NCI-H2227 treated with DMSO at 0.1 percent for 48 hours (cell line): ENCODE measurements around the gene NEUROG1.

Experiments
- DNase-seq: peaks from one replicate; lab custom pipeline; 2025; lab: John Stamatoyannopoulos, UW

Gene NEUROG1

DNA sequence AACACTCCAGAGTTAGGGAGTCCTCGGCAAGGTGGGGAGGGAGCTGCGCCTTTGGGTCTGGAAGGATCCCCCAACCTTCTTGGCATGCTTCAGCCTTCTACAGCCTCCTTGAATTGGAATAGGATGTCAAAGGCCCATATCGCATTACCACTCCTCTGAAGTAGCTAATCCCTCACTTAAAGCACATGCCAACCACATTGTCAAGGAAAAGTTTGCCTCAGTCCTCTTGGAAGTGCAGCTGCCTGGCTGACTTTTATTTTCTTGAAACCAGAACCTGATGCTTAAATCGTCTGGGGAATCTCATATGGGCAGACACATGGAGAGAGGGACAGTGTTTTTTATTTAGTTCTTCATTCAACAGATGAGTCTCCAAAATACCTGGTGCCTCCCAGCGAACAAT, 28.6 kb upstream of the NEUROG1 start:
- no peak for DNase-seq

DNA sequence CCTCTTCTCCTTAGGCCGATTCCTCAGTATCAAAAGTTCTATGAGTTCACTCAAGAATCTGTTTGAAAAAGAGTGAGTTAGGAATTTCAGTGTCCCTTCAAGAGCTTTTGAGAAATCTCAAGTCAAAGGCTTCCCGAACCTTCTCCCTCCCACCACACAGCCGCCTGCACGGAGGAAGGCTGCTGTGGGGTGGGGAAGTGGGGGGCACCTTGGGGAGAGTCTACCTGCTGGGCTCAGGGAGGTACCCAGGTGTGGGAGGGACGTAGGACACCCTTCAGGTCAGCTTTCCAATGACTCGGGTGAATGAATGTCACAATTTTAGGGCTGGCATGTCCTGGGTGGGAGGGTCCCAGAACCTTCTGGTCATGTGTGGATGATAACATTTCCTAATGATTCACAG, 25.5 kb upstream of the NEUROG1 start:
- no peak for DNase-seq

DNA sequence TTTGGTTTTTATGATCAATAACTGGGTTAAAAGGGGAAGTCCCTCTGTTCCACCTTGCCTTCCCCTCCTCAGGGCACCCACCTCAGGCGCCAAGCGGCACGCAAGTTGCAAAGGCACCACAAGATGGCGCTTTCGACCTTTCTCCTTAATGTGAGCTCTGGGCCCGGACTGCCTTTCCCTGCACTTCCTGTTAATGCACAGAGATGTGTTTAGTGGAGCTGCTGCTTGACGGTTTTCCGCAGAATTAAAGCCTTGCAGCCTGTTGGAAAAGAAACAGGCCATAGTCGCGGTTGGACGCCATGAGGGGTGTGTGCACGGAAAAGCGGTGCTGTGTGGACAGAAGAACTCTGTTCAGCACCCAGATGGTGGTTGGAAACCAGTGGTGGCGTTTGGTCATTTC, 25.1 kb upstream of the NEUROG1 start:
- DNase-seq, result peak; percentile 57

DNA sequence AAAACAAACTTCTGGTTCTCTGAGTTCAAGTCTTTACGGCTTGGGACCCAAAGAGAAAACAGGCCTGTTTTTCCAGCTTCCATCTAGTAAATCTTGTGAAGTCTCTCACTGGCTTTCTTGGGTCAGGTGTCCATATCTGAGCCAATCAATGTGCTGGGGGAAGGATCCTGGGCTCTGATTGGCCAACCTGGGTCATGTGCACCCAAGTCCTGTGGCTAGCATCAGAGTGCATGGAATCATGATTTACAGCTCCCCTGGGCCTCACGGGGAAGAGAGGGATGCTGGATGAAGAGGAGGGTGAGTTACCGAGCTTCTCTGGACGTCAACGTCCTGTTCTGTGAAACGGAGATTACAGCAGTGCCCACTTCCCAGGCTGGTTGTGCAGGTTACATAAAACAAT, 23.6 kb upstream of the NEUROG1 start:
- DNase-seq, result no peak

DNA sequence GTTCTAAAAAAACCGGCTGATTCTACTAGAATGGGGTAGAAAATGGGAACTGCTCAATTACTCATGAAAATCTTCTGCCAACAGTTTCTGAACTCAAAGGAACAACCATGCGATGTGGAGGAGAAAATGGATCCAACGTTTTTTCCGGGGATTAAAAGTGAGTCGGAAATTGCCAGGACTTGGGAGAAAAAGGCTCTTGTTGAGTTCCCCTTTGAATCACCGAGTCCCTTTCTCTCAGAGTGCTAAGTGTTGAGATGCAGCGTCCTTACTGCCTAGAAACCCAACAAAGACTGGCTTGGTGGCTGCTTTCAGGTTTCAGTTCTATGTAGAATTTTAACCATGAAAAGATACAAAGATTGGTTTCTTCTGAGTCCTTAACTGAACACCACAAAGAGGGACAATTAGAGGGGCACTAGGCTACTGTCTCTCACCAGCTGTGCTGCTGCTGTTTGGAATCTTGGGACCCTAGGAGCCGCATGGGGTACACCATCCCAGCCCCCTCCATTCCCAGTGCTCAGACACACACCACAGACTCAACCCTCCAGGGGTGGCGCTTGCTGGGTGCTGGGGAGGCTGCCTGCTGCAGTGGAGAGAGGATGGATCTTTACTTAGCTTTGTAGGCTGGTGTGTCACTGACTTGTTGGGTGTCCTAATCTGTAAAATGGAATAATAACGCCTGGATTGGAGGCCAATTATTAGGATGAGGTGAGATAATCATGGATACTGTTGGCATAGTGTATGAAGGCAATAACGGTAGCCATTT, 21.5 kb upstream of the NEUROG1 start:
- no peak for DNase-seq

DNA sequence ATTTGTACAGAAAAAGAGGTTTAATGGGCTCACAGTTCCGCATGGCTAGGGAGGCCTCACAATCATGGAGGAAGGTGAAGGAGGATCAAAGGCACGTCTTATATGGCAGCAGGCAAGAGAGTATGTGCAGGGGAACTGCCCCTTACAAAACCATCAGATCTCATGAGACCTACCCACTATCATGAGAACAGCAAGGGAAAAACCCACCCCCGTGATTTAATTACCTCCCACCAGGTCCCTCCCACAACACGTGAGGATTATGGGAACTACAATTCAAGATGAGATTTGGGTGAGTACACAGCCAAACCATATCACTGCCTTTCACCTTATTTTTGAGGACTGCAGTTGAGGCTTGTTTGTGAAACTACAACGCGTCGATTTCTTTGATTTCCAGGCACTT, 20.9 kb upstream of the NEUROG1 start:
- DNase-seq, result no peak

DNA sequence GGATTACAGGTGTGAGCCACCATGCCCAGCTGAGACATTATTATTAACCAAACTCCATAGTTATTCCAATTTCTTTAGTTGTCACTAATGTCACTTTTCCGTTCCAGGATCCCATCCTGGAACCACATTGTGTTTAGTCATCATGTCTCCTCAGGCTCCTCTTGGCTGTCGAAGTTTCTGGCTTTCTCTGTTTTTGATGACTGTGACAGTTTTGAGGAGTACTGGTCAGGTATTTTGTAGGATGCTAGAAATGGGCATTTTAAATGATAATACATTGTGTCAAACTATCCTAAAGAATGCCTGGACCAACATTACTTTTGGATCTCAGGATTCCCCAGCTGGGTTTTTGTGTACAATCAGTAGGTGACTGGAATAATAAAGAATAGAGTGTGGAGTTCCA, 19.8 kb upstream of the NEUROG1 start:
- no peak for DNase-seq

DNA sequence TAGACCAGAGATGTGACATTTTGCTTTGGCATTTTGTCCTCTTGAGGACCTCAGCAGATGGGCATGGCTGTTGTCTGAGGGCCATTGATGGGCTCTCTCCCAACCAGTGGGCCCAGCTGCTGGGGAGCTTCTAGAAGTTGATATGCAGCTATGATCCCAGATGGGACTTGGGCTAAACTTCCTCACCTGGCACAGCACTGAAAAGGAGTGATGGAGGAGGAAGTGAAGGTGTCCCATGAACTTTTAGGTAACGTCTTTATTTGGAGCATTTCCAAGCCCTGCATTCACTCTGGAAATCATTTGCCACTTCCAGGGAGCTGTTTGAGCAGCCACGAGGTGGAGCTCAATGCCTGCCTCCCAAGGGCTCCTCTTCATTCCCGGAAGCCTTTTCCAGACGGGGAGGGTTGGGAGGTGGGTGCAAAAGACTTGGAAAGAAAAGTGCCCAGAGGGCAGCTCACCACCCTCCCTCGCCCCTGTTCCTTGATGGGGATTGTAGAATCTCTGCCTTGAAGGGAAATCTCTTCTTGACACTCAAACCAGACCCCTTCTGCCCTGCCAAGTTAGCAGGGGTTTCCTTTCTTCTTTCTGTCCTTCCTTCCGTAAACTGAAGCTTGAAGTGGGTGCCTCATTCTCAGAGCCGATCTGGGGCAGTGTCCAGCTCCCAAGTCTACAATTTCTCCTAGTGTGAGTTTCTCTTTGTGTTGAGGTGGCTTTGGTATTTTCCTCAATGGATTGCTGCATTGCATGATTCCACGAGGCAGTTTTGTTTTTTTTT, 18.1 kb upstream of the NEUROG1 start:
- DNase-seq, result peak; percentile 5

DNA sequence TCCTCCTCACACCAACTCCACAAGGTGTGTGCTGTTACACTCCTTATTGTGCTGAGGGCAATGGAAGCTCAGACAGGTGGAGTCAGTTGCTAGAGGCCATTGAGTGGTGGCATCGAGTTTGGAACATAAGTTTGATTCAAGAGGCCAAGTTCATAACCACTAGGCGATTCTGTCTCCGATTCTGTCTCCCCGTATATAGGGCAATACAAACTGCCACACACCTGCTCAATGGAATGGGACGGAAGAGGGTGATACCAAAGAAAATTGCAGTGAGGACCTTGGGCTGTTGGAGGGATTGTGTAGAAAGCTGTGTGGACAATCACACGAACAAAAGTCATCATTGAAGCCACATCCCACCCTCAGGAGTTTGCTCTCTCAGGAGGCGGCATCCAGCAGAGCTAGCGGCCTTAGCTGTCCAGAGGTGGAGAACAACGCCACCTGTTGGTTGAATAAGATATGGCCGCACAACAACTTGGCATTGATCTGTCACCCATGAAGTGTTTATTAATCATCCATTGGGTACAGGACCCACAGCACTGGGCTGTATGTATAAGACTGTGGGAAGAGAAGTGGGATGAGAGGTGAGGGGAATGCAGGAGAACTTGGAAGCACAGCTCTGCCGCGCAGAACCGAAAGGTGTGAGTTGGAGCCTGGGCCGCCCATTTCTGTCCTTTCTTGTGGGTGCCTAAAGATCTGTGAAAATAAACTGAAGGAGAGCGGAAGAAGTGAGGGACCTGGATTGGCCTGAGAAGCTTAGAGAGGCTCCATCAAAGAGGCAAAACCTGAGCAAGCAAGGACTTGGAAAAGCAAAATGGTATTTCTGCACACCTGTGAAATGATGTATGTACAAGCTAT, 16.1 kb upstream of the NEUROG1 start:
- peak; percentile 35 for DNase-seq

DNA sequence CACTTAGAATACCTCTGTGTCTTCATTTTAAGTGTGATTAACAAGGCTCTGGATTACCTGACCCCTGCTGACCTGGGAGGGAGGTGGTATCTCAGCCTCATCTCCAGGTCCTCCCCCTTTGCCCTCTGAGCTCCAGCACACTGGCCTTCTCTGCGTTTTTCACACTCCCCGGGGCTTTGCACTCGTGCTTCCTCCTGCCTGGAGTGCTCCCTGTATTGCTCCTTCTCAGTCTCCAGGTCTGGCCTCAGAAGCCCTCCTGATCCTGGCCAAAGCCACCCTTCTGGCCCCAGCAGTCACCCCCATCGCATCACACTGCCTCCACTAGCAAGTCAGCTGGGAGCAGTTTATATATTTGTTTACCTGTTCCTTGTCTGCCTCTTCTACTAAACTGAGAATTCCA, 13.6 kb upstream of the NEUROG1 start:
- DNase-seq, result no peak

DNA sequence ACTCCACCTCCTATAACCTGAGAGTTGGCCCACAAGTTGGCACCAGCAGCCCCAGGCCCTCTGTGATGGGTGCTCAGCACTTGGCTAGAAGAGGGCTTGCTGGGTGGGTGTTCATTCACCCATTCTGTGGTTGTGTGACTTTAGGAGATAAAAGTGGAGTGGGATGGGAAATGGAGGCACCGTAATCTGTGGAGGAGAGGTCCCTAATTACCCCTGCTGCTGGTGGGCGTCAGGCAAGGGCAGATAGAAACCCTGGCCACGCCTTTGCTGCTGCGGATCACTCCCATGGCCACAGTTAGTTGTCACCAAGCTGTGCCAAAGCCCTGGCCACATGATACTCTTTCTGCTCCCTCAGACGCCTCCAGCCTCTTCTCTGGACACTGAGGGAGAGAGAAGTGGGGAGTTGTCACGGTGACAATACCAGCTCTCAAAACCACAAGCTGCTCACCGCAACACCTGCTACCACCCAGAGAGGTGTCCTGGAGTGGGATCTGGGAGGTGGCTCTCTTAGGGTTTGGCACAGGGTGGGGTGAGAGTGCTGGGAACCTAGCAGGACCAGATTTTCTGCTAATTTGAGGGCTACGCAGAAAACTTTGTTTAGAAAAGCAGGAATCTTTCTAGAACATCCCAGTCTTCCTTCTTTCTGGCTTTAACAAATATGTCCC, 12.0 kb upstream of the NEUROG1 start:
- DNase-seq, result no peak

DNA sequence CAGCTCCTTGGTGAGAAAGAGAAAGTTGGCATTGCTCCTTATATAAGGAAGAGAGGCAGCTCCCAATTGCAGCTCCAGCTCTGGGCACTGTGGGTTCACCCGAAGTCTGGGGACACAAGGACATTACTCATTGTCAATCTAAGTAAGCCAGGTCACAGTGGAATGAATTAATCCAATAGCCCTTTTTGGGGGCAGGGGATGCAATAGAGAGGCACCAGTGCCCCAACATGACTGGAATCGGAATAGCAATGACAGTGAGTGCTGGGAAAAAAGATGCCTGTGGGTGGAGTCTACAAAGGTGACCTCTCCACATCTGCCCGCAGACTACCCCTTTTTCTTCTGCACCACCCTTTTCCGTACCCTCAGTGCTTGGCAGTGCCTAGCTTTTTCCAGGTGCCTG, 11.1 kb upstream of the NEUROG1 start:
- DNase-seq, result no peak

DNA sequence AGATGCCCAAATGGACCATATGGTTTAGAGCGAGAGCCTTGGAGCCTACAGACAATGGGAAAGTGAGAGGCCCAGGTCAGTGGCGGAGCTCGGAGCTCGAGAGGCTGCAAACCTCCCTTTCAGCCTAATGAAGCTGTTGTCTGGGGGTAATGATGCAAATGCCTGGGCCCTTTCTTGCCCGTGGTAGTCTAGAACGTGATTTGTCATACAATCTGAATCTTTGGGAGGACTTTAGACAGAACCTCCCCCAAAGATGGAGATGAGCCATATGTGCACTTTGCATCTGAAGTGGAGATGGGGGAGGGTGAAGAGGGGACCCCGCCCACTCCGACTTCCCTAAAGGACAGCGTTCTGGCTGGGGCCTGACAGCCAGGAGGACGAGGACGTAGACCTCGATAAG, 10.3 kb upstream of the NEUROG1 start:
- no peak for DNase-seq

DNA sequence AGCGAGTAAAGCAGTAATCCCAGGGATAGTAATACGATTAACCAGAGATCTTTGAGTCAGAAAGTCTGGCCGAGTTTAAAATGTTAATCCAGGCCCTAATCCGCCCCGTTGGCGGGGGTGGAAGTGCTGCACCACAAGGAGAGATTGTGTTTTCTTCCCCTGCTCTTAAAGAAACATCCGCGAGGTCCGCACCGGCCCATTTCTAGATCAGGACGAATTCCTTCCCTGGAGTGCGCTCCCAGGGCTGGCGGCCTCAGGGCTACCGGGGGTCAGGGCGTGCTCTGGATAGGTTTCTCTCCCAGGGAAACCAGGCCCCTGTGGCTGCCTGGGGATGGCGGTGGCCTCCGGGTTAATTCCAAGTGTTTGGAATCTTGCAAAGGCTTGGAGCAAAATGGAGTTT, 9.3 kb upstream of the NEUROG1 start:
- DNase-seq, result no peak

DNA sequence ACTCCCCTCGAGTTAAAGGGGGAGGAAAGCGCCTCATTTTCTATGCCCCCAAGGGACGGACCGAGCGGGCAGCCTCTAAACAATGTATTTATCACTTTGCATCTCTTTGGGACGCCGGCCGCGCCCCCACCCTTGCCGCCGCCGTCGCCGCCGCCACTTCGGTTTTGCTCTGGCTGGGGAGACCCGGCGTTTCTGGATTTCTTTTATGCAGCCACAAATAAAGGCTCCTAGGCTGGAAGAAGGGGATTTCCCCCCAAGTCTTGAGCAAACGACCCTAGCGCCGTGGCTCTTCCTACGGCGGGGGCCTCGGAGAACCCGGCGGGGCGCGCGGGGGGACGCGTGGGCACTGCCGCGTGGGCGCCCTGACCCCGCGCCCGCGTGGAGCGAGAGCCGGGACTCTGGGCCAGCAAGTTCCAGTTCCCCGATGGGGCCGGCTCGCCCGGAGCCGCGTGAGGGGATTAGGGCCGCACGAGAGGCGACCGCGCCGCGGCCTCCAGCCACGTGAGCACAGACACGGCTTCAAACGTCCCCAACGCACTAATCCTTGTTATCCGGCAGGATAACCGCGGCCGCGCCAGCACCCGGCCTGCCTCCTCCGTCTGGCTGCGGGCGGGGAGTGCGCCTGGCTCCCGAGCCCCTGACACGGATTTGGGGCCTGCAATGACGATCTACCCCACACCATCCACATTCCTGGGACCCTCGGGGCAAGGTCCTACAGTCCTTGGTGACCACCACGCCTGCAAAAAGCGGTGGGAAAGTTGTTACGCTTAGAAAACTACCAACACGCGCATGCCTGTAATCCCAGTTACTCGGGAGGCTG, 7.9 kb upstream of the NEUROG1 start:
- no peak for DNase-seq

DNA sequence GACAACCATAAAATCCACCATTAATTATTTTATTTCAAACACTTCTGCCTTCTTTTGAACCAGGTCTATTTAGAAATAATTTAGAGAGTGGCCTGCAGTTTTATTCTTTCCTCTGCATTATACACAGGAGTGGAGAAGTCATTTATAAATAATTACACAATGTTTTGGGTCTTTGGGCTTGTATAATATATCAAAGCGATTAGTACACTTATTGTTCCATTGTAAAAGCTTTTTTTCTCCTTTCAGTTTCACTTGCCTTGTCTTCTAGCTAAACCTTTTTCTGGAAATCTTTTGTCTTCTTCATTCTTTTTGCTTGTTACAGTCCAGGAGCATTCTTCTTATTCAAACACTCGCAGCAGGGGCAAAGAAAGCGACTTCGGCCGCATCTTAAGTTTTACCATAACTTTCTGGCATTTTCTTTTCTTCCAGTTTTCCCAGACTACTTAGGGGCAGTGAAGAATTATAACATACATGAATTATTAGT, 7.3 kb upstream of the NEUROG1 start:
- no peak for DNase-seq

DNA sequence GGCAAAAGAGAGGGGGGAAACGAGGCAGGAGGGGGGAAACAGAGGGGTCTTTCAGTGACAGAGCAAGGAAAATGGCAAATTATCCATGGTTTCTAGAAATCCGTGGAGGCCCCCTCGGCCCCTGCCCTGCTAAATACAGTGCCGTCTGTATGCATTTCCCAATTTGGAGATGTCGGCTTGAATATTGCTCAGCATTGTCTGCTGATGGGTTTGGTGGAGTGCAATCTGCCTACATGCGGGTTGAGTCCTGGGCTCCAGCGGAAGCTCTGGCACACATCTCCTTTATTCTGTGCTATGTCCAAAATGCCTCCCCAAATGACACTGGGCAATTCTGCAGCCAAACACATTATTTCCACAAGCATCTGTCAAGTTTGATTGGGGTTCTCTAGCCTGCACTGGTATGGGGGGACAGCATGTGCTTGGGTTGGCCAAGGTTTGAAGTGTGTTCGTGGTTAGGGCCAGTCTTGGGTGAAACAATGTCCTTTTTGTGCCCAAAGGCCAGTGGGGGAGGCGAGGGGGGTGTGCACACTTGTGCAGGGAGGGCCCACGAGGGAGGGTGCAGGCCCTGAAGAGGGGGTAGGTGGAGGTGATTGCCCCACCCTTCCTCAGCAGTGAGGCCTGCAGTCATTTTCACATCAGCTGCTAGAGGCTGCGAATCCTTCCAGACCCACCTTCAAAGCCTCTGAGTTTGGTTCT, 6.2 kb upstream of the NEUROG1 start:
- DNase-seq, result no peak

DNA sequence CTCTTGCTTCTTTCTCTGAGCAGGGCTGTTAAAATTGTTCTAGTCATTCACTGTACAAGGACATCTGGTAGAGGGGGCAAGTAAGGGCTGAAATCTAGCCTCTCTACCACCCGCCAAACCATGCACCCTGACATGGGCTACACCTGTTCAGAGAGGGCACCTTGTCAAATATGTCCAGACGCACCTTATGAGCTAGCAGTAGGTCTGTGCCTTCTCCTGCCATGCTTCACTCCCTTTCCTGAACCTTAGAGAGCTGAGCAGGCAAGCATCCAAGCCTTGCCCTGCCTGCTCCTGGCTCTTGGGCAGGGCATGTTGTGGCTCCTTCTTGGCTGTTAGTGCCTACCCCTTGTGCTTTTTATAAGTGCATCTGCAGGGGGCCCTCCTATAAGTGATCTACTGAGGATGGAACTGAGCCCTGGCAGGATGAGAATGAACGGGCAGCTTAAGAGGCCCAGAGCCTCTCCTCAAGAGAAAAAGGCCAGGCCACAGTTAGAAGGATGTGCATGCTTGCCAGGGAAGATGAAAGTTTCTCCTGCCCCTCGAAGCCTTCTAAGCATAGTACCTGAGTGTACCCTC, 3.8 kb upstream of the NEUROG1 start:
- no peak for DNase-seq

DNA sequence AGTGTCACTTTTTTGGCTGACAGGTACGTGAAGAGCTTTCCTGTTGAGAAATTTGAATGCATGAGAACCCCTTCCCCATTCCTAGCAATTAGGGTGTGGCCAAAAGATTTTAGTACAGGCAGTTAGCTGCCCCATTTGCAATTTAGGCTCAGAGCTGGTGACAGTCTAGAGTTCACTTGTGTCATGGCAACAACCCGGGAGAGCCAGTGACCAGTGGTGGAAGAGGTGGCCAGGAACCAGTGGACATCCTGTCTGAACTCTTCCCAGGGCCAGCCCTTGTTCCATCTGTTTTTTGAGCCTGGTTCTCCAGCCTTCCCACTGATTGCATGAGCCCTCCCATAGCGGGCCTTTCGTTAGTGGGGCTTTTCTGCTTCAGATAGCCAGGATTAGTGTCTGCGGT, 2.5 kb upstream of the NEUROG1 start:
- DNase-seq, result no peak

DNA sequence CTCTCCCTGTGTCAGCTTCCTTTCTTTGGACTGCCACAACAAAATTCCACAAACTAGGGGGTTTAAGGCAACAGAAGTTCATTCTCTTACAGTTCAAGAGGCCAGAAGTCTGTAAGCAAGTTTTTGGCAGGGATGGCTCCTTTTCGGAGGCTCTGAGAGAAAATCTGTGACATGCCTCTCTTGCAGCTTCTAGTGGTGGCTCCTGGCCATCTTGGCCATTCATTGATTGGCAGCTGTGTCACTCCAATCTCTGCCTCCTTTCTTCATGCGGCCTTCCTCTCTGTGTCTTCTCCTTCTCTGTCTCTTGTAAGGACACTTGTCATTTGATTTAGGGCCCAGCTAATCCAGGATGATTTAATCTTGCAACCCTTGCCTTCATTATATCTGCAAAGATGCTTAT, 2.0 kb upstream of the NEUROG1 start:
- DNase-seq, result no peak
